GM20000 (cell line): ENCODE data around the gene CALN1.

Experiments
- DNase-seq: peaks from one replicate; pipeline ENCODE4 v3.0.0; 2012; ENCODE audit warnings: low spot score
- TF ChIP-seq, protein P1 (sequence below): IDR thresholded peaks from 2 replicates; pipeline ENCODE4 v1.5.1; 2012; ENCODE audit warnings: mild to moderate bottlenecking, control low read depth; ENCODE audit errors: extremely low read depth, missing control alignments

The CALN1 gene

DNA sequence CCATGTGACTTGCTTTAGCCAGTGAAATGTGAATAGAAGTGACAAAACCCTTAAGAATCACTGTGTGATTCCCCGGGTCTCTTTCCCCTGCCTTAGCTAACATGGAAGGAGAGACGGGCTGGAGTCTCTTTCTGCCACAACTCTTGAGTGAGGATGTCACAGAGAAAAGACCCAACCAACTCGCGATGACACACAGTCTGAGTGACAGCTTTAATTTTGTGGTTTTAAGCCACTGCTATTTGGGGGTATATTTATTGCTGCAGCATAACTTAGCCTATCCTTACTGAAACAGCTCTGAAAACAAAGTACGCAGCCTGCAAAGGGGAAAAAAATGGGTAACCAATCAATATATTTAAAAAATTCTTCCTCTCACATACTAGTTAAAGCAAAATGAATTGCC is 319.4 kb downstream of the CALN1 start:
- TF ChIP-seq, protein P1, sequence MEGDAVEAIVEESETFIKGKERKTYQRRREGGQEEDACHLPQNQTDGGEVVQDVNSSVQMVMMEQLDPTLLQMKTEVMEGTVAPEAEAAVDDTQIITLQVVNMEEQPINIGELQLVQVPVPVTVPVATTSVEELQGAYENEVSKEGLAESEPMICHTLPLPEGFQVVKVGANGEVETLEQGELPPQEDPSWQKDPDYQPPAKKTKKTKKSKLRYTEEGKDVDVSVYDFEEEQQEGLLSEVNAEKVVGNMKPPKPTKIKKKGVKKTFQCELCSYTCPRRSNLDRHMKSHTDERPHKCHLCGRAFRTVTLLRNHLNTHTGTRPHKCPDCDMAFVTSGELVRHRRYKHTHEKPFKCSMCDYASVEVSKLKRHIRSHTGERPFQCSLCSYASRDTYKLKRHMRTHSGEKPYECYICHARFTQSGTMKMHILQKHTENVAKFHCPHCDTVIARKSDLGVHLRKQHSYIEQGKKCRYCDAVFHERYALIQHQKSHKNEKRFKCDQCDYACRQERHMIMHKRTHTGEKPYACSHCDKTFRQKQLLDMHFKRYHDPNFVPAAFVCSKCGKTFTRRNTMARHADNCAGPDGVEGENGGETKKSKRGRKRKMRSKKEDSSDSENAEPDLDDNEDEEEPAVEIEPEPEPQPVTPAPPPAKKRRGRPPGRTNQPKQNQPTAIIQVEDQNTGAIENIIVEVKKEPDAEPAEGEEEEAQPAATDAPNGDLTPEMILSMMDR: no peak
- no peak for DNase-seq

DNA sequence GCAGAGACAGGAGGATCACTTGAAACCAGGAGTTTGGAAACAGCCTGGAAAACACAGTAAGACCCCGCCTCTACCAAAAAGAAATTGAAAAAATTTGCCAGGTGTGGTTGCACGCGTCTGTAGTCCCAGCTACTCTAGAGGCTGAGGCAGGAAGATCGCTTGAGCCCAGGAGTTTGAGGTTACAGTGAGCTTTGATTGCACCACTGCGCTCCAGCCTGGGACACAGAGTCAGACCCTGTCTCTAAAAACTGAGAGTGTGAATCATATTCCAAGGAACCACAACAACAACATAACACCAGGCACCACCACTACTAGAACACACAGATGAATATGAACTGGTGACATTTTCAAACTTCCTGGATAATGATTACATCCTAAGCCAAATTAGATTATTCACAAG is 324.2 kb downstream of the CALN1 start:
- TF ChIP-seq, protein P1: no peak
- DNase-seq: no peak

DNA sequence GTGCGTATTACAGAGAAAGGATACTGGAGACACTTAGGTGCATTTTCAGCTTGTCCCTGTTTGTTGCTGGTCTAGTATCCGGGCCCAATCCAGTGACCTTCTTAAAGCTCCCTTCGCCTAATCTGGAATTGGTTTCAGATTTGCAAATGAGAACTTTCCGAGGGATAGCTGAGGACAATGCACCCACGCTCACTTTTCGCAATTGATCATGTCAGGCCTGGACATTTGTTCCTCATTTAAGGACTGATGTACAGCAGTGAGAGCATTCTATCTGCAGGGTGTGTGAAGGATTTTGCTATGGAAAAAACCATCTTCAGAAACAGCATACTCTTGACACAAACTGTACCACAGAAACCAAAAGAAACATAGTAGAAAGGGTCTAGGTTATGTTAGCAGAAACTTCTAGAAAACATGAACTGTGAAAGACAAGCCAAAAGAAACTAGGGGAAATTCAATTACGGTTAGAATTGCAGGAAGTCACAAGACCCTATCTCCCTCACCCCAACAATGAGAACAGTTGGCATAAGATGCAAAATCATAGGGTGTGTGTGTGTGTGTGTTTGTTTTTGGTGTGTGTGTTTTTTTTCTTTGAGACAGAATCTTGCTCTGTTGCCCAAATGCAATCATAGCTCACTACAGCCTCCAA is 331.1 kb downstream of the CALN1 start:
- no peak for DNase-seq

DNA sequence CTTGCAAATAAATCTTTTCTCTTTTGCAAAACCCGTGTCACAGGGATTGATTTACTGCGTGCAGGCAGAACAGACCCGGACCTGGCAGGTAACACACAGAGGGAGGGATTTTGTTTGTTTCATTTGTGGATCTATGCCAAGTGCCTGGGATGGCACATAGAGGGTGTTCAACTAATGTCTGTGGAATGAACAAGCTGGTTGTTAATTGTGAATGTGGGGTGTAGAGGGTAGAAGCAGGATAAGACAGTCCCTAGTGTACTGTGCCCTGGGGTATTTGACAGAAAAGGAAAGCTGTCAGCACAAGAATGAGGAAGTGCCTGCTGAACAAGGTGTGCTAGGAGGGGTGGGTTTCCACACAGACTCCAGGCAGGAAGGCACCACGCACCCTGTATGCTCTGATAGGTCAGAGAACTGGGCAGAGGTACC is 331.8 kb downstream of the CALN1 start:
- TF ChIP-seq, protein P1: no peak
- no peak for DNase-seq

More for the DNA sequence above, 331.1 kb downstream of the CALN1 start:
- TF ChIP-seq, protein P1: no peak

DNA sequence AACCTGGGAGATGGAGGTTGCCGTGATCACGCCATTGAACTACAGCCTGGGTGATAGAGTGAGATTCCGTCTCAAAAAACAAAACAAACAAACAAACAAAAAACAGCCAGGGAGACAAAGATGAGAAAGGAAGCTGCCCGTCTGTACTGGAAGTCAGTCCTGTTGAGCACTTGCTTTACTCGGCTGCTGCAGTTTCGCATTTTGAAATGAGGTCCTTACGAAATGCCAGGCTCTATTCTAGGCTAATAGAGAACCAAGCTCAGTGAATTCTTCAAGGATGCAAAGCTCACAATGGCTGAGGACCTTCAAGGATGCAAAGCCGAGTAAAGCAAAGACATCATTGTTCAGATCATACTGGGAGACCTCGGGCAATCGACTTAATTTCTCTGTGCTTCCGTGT is 333.3 kb downstream of the CALN1 start:
- DNase-seq: no peak
- TF ChIP-seq, protein P1: no peak

DNA sequence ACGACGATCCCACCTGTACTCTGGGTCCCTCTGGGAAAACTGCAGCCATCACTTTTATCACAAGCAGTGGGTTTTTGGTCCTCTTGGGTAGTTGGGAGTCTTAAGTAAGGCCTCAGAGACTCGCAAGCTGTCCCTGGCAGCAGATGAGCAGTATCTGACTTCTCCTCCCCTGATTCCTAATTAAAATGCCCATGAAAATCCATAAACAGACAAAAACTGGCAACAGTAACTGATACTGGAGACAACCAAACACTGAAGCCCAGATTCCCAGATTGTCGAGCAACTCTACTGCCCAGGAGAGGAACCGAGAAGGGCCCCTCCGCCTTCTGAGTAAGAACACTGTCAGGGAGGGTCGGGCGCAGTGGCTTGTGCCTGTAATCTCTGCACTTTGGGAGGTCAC is 333.8 kb downstream of the CALN1 start:
- no peak for DNase-seq
- TF ChIP-seq, protein P1: no peak

DNA sequence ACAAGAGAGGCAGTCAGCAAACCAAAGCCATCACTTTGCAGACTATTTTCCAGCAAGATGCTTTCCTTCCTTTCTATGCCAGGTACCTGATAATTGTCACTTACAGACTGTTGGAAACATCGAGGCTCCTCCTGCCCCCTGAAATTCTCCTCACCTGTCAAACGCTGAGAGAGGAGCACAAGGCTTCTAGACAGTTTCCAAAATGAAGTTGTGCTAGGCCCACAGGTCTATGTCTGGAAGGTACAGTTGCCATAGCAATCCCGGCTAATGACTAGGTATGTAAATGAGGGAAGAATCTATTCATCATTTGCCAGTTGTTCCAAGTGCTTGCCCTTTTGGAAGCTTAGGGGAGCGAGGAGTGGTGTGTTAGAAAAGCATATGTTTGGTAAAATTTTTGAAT is 334.4 kb downstream of the CALN1 start:
- no peak for DNase-seq
- TF ChIP-seq, protein P1: no peak
